CD4-positive, CD25-positive, alpha-beta regulatory T cell (primary cell): ENCODE measurements around the gene GNG7. TPM values are rescaled to one million over a fixed set of nuclear protein-coding genes. Genes with fewer than 3 reads are reported as not detected.
"Not testable (repeated sequence)": the region's sequence is repeated elsewhere in the genome, so short reads cannot be mapped to it uniquely, and the experiment has no call there.

Experiments
- ATAC-seq, 2 donors: fragments of 150-1000 bp; cut with Tn5 transposase; one replicate each; pipeline ENCODE4 v1.10.0; 2021; ENCODE audit warnings: low read depth in 2 of 2, moderate number of reproducible peaks in 2 of 2, moderate library complexity in 1 of 2
- DNase-seq, 3 donors: peaks; one replicate each; pipeline versions ENCODE4 v3.0.0 to v3.0.0-alpha.2; 2012 to 2022; ENCODE audit warnings: mixed read lengths in 1 of 3
- H3K27ac ChIP-seq: one replicate; pipeline ENCODE4 v1.7.0; 2013; ENCODE audit warnings: mild to moderate bottlenecking, low read length; ENCODE audit not compliant: insufficient read depth, poor library complexity, severe bottlenecking
- H3K27me3 ChIP-seq: one replicate; pipeline ENCODE4 v1.7.0; 2013; ENCODE audit warnings: low read length; ENCODE audit not compliant: control insufficient read depth, insufficient read depth
- H3K36me3 ChIP-seq: one replicate; pipeline ENCODE4 v1.7.0; 2013; ENCODE audit warnings: mild to moderate bottlenecking, low read length, moderate library complexity; ENCODE audit not compliant: control insufficient read depth, insufficient read depth
- H3K4me1 ChIP-seq: 2 replicates; pipeline ENCODE4 v1.7.0; 2013; ENCODE audit warnings: mild to moderate bottlenecking, low read length; ENCODE audit not compliant: insufficient read depth, control insufficient read depth, poor library complexity, severe bottlenecking
- H3K4me3 ChIP-seq: one replicate; pipeline ENCODE4 v1.7.0; 2013; ENCODE audit warnings: low read depth, mild to moderate bottlenecking, low read length, moderate library complexity
- H3K9me3 ChIP-seq, 2 experiments: 1 replicate in 1 of 2; 2 replicates in 1 of 2; pipeline ENCODE4 v1.7.0; 2013; ENCODE audit warnings: low read length in 2 of 2, mild to moderate bottlenecking in 1 of 2, moderate library complexity in 1 of 2; ENCODE audit not compliant: control insufficient read depth in 2 of 2
- H3K27ac Mint-ChIP-seq, 3 donors: one replicate each; pipeline ENCODE4 v1.8.0; 2020 to 2022; ENCODE audit warnings: mild to moderate bottlenecking in 3 of 3, mixed read lengths in 3 of 3, moderate library complexity in 2 of 3
- H3K27me3 Mint-ChIP-seq: one replicate; pipeline ENCODE4 v1.8.0; 2022; ENCODE audit warnings: mild to moderate bottlenecking, mixed read lengths
- H3K36me3 Mint-ChIP-seq: one replicate; pipeline ENCODE4 v1.8.0; 2020; ENCODE audit warnings: mixed read lengths
- H3K4me1 Mint-ChIP-seq, 4 donors: one replicate each; pipeline ENCODE4 v1.8.0; 2020 to 2022; ENCODE audit warnings: mixed read lengths in 4 of 4, mild to moderate bottlenecking in 1 of 4
- H3K4me3 Mint-ChIP-seq, 4 donors: one replicate each; pipeline ENCODE4 v1.8.0; 2020 to 2022; ENCODE audit warnings: mild to moderate bottlenecking in 4 of 4, mixed read lengths in 4 of 4, moderate library complexity in 3 of 4
- H3K9me3 Mint-ChIP-seq, 7 donors: one replicate each; pipeline ENCODE4 v1.8.0; 2020 to 2022; ENCODE audit warnings: mixed read lengths in 7 of 7, mild to moderate bottlenecking in 3 of 7, moderate library complexity in 2 of 7
- polyA plus RNA-seq, 4 donors: library from polyadenylated mRNA; unstranded; fragments of 300-500 nt; fragmentation: Illumina TruSeq; gene quantifications; one replicate each; pipeline ENCODE4 v1.2.3, GENCODE V29; 2021
- total RNA-seq: library from RNA; stranded (reverse); gene quantifications from one replicate; pipeline ENCODE4 v1.2.3, GENCODE V29; 2022

Gene GNG7
- total and polyA plus RNA-seq, 5 donors from 2014 or later, result 0.65 to 1.6 (median 1.2) TPM

DNA sequence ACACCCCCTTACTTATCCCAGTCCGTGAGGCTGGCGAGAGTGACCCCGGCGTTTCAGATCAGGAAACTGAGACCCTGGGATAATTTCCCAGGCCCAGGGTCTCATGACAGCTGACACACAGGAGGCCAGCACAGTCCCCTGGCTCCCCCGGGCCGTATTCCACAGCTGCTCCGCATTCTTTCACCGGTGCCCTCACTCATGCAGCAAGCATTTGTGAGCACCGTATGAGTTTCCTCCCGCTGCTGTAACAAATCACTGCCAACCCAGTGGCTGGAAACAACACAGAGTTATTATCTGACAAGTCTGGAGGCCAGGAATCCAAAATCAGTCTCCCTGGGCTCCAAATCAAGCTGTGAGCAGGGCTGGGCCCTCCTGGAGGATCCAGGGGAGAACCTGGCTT is 205.3 kb downstream of the GNG7 start:
- Mint-ChIP-seq H3K27ac (no peak overlapping the region), H3K36me3 (no peaks in the 10 kb centered on the region), H3K27me3 (peaks cover 17% of the 10 kb centered on the region), H3K4me3 (no peak overlapping the region), H3K4me1 (peaks cover 0 to 30% (median 18%) of the 10 kb centered on the region in 4 donors), H3K9me3 (no peaks in the 10 kb centered on the region)
- H3K36me3 ChIP-seq, result no peaks in the 10 kb centered on the region
- H3K4me1 ChIP-seq, result peaks cover 18% of the 10 kb centered on the region
- H3K4me3 ChIP-seq, result no peak overlapping the region
- no peak overlapping the region for H3K27ac ChIP-seq
- DNase-seq (no peak), ATAC-seq (no peak)
- H3K9me3 ChIP-seq, result no peaks in the 10 kb centered on the region
- H3K27me3 ChIP-seq, result no peaks in the 10 kb centered on the region

GRCh38 chr19:2495651-2496316 is 206.7 kb downstream of the GNG7 start:
- no peak for DNase-seq
- Mint-ChIP-seq H3K27me3 (peaks cover 27% of the 10 kb centered on the region), H3K4me3 (peak overlapping the region; percentile 66 to 82 (median 70)), H3K9me3 (no peaks in the 10 kb centered on the region), H3K4me1 (peaks cover 0 to 39% (median 21%) of the 10 kb centered on the region in 4 donors), H3K27ac (no peak overlapping the region), H3K36me3 (no peaks in the 10 kb centered on the region)
- Histone ChIP-seq H3K4me1 (peaks cover 18% of the 10 kb centered on the region), H3K36me3 (no peaks in the 10 kb centered on the region), H3K27ac (no peak overlapping the region), H3K27me3 (peaks cover 5% of the 10 kb centered on the region), H3K9me3 (no peaks in the 10 kb centered on the region), H3K4me3 (no peak overlapping the region)
- ATAC-seq, result no peak

- Mint-ChIP-seq H3K27me3 (peaks cover 27% of the 10 kb centered on the region), H3K27ac (no peak overlapping the region), H3K4me1 (peaks cover 0 to 37% (median 21%) of the 10 kb centered on the region in 4 donors), H3K4me3 (peak overlapping the region; percentile 51 to 78 (median 64)), H3K9me3 (no peaks in the 10 kb centered on the region), H3K36me3 (no peaks in the 10 kb centered on the region)
- peak in 1 of 3 donors; percentile 51 for DNase-seq
- H3K4me1 ChIP-seq, result peaks cover 18% of the 10 kb centered on the region
- peaks cover 8% of the 10 kb centered on the region for H3K27me3 ChIP-seq
- H3K9me3 ChIP-seq, result no peaks in the 10 kb centered on the region
- no peaks in the 10 kb centered on the region for H3K36me3 ChIP-seq
- peak overlapping the region; percentile 14 for H3K27ac ChIP-seq
- H3K4me3 ChIP-seq, result peak overlapping the region; percentile 48
- peak; percentile 26 to 54 for ATAC-seq
Observed at GRCh38 chr19:2495130-2495641, 207.3 kb downstream of the GNG7 start.

- H3K27ac Mint-ChIP-seq, result peak overlapping the region in 2 of 3 donors; percentile 55 to 66
- Histone ChIP-seq H3K9me3 (no peaks in the 10 kb centered on the region), H3K27ac (no peak overlapping the region), H3K4me1 (peaks cover 22% of the 10 kb centered on the region), H3K4me3 (peak overlapping the region; percentile 48), H3K36me3 (no peaks in the 10 kb centered on the region), H3K27me3 (peaks cover 11% of the 10 kb centered on the region)
- peak overlapping the region; percentile 78 to 90 (median 84) for H3K4me3 Mint-ChIP-seq
- H3K27me3 Mint-ChIP-seq, result peaks cover 32% of the 10 kb centered on the region
- DNase-seq, result peak; percentile 22 to 60 (median 55)
- H3K36me3 Mint-ChIP-seq, result no peaks in the 10 kb centered on the region
- ATAC-seq, result peak; percentile 62 to 68
- no peaks in the 10 kb centered on the region for H3K9me3 Mint-ChIP-seq
- H3K4me1 Mint-ChIP-seq, result peaks cover 0 to 39% (median 23%) of the 10 kb centered on the region in 4 donors
Observed at GRCh38 chr19:2494447-2495129, 207.9 kb downstream of the GNG7 start.

- no peak overlapping the region for H3K4me3 ChIP-seq
- H3K36me3 ChIP-seq, result no peaks in the 10 kb centered on the region
- Mint-ChIP-seq H3K4me1 (peaks cover 0 to 40% (median 24%) of the 10 kb centered on the region in 4 donors), H3K36me3 (no peaks in the 10 kb centered on the region), H3K27me3 (peaks cover 36% of the 10 kb centered on the region), H3K9me3 (no peaks in the 10 kb centered on the region), H3K27ac (no peak overlapping the region), H3K4me3 (peak overlapping the region; percentile 78 to 90 (median 84))
- peaks cover 27% of the 10 kb centered on the region for H3K4me1 ChIP-seq
- DNase-seq (no peak), ATAC-seq (no peak)
- H3K9me3 ChIP-seq, result no peaks in the 10 kb centered on the region
- peaks cover 12% of the 10 kb centered on the region for H3K27me3 ChIP-seq
- H3K27ac ChIP-seq, result no peak overlapping the region
Observed at GRCh38 chr19:2494084-2494446, 208.4 kb downstream of the GNG7 start.

- not testable (repeated sequence) for H3K36me3 ChIP-seq, ATAC-seq, H3K27ac ChIP-seq
Observed at GRCh38 chr19:2493448-2493847, 209.0 kb downstream of the GNG7 start.

GRCh38 chr19:2492870-2493269 is 209.6 kb downstream of the GNG7 start:
- Histone ChIP-seq H3K36me3 (no peaks in the 10 kb centered on the region), H3K27me3 (peaks cover 14% of the 10 kb centered on the region), H3K4me1 (peaks cover 33% of the 10 kb centered on the region), H3K27ac (no peak overlapping the region), H3K4me3 (no peak overlapping the region), H3K9me3 (no peaks in the 10 kb centered on the region)
- H3K4me3 Mint-ChIP-seq, result peak overlapping the region; percentile 16 to 82 (median 54)
- H3K27ac Mint-ChIP-seq, result no peak overlapping the region
- H3K4me1 Mint-ChIP-seq, result peaks cover 0 to 43% (median 26%) of the 10 kb centered on the region in 4 donors
- no peaks in the 10 kb centered on the region for H3K36me3 Mint-ChIP-seq
- ATAC-seq (no peak), DNase-seq (no peak)
- H3K9me3 Mint-ChIP-seq, result no peaks in the 10 kb centered on the region
- peaks cover 43% of the 10 kb centered on the region for H3K27me3 Mint-ChIP-seq

More at GRCh38 chr19:2493448-2493847, 209.0 kb downstream of the GNG7 start:
- Histone ChIP-seq H3K27me3 (peaks cover 14% of the 10 kb centered on the region), H3K4me1 (peaks cover 32% of the 10 kb centered on the region)
- DNase-seq, H3K36me3 Mint-ChIP-seq, H3K4me3 ChIP-seq, H3K9me3 Mint-ChIP-seq, H3K9me3 ChIP-seq, H3K27ac Mint-ChIP-seq: not testable (repeated sequence)
- Mint-ChIP-seq H3K27me3 (peaks cover 40% of the 10 kb centered on the region), H3K4me1 (peaks cover 0 to 41% (median 26%) of the 10 kb centered on the region in 4 donors), H3K4me3 (peak overlapping the region in 3 of 4 donors; percentile 81 to 88 (median 82))
